ENCODE measurements around the gene DGCR8.

- TF ChIP-seq CTCF (IDR thresholded peaks at IDR 0.05) (no peak), POLR2A (IDR thresholded peaks at IDR 0.05) (no peak)
These were observed 56.5 kb downstream of the DGCR8 start for GRCh38 chr22:20136603-20136873.

All from esophagus squamous epithelium (tissue), 4 donors.